PC-9 (cell line): ENCODE data around the gene FDX2. TPM values are rescaled to one million over a fixed set of nuclear protein-coding genes. Genes with fewer than 3 reads are reported as not detected.

Experiments
- BruUV-seq: library from RNA; stranded (reverse); fragments of 400-500 nt; replicated peaks from 2 replicates; lab custom pipeline; 2021; lab: Mats Ljungman, UMichigan
- CTCF ChIA-PET: fragments of 300-600 bp; sonication (Branson Sonifier 250); formaldehyde crosslinking; loops from one replicate; lab custom pipeline; 2022; ENCODE audit warnings: antibody characterized with exemption; lab: Charles Lee
- POLR2A ChIA-PET: fragments of 300-600 bp; sonication (Branson Sonifier 250); formaldehyde crosslinking; loops from one replicate; lab custom pipeline; 2022; ENCODE audit warnings: antibody characterized with exemption; ENCODE audit not compliant: unreplicated experiment; lab: Charles Lee
- DNase-seq, 2 experiments: peaks; one replicate each; pipeline versions ENCODE4 v3.0.0 to v3.0.0-alpha.2; 2015 to 2022; ENCODE audit warnings: mixed read lengths in 1 of 2
- H2AFZ ChIP-seq: fragments of 200-600 bp; sonication (generic); 2 replicates; pipeline ENCODE4 v1.8.1; 2017; ENCODE audit warnings: antibody characterized with exemption
- H3F3A ChIP-seq: fragments of 200-600 bp; sonication (generic); 2 replicates; pipeline ENCODE4 v1.8.1; 2017; ENCODE audit warnings: antibody characterized with exemption, mild to moderate bottlenecking, low read depth; ENCODE audit not compliant: insufficient read depth
- H3K27ac ChIP-seq: fragments of 200-600 bp; sonication (generic); 2 replicates; pipeline ENCODE4 v1.6.1; 2016; ENCODE audit warnings: mixed run types
- H3K27me3 ChIP-seq: fragments of 200-600 bp; sonication (generic); 2 replicates; pipeline ENCODE4 v1.6.1; 2016; ENCODE audit warnings: low read depth, mixed run types; ENCODE audit not compliant: insufficient read depth
- H3K36me3 ChIP-seq: fragments of 200-600 bp; sonication (generic); 2 replicates; pipeline ENCODE4 v1.6.1; 2016; ENCODE audit warnings: low read depth, mixed run types
- H3K4me1 ChIP-seq: fragments of 200-600 bp; sonication (generic); replicated peaks from 2 replicates; pipeline ENCODE4 v1.6.1; 2016; ENCODE audit warnings: mixed run types; ENCODE audit not compliant: insufficient read depth
- H3K4me2 ChIP-seq: fragments of 200-600 bp; sonication (generic); 2 replicates; pipeline ENCODE4 v1.6.1; 2017; ENCODE audit warnings: mixed run types
- H3K4me3 ChIP-seq: fragments of 200-600 bp; sonication (generic); 2 replicates; pipeline ENCODE4 v1.6.1; 2016; ENCODE audit warnings: mixed run types
- H3K79me2 ChIP-seq: fragments of 200-600 bp; sonication (generic); 2 replicates; pipeline ENCODE4 v1.6.1; 2017; ENCODE audit warnings: low read depth, mixed run types
- H3K9me2 ChIP-seq: fragments of 200-600 bp; sonication (generic); 2 replicates; pipeline ENCODE4 v1.8.1; 2017; ENCODE audit warnings: mild to moderate bottlenecking; ENCODE audit not compliant: insufficient read depth
- H3K9me3 ChIP-seq: fragments of 200-600 bp; sonication (generic); 2 replicates; pipeline ENCODE4 v1.8.1; 2016; ENCODE audit warnings: low read depth; ENCODE audit not compliant: insufficient read depth
- H4K20me1 ChIP-seq: fragments of 200-600 bp; sonication (generic); 2 replicates; pipeline ENCODE4 v1.8.1; 2017; ENCODE audit not compliant: insufficient read depth
- EZH2 ChIP-seq: fragments of 200-600 bp; sonication (generic); IDR thresholded peaks from 2 replicates; pipeline ENCODE4 v1.8.0; 2017; ENCODE audit warnings: antibody characterized with exemption, low read depth
- intact Hi-C: fragments of 100-400 bp; cut with micrococcal nuclease; formaldehyde crosslinking; loops from one replicate; pipeline ENCODE4 v1.10.0; 2022; ENCODE audit not compliant: unreplicated experiment
- total RNA-seq: library from RNA; stranded (reverse); gene quantifications from 2 replicates; pipeline ENCODE4 v1.2.3, GENCODE V29; 2021
- TF ChIP-seq, protein P1 (sequence below): fragments of 200-600 bp; sonication (generic); conservative IDR thresholded peaks from 2 replicates; pipeline ENCODE4 v1.6.1; 2017; ENCODE audit warnings: mixed run types, antibody characterized with exemption, mild to moderate bottlenecking, moderate library complexity

Gene FDX2
- total RNA-seq, 1 experiment from 2014 or later = 23.1 TPM

DNA sequence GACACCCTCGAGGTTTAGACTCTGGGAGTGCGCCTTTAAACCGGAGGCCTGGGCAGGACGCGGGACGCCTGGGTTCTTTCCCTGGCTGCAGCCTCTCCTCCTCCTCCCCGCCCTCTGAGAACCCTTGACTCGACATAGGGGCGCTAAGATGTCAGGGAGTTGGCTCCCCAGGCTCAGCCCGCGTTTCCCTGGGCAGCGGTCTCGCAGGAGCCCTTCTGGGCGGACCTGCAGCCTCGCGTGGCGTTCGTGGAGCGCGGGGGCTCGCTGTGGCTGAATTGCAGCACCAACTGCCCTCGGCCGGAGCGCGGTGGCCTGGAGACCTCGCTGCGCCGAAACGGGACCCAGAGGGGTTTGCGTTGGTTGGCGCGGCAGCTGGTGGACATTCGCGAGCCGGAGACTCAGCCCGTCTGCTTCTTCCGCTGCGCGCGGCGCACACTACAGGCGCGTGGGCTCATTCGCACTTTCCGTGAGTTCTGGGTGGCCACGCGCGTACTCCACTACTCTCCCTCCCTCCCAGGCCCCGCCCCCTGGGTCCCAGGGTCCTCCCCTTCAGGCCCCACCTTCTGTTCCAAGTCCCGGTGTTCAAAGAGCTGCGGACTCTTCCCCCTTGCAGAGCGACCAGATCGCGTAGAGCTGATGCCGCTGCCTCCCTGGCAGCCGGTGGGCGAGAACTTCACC lies 24.8 kb downstream of the FDX2 start:
- TF ChIP-seq, protein P1, sequence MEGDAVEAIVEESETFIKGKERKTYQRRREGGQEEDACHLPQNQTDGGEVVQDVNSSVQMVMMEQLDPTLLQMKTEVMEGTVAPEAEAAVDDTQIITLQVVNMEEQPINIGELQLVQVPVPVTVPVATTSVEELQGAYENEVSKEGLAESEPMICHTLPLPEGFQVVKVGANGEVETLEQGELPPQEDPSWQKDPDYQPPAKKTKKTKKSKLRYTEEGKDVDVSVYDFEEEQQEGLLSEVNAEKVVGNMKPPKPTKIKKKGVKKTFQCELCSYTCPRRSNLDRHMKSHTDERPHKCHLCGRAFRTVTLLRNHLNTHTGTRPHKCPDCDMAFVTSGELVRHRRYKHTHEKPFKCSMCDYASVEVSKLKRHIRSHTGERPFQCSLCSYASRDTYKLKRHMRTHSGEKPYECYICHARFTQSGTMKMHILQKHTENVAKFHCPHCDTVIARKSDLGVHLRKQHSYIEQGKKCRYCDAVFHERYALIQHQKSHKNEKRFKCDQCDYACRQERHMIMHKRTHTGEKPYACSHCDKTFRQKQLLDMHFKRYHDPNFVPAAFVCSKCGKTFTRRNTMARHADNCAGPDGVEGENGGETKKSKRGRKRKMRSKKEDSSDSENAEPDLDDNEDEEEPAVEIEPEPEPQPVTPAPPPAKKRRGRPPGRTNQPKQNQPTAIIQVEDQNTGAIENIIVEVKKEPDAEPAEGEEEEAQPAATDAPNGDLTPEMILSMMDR = no peak
- no peak for TF ChIP-seq EZH2

DNA sequence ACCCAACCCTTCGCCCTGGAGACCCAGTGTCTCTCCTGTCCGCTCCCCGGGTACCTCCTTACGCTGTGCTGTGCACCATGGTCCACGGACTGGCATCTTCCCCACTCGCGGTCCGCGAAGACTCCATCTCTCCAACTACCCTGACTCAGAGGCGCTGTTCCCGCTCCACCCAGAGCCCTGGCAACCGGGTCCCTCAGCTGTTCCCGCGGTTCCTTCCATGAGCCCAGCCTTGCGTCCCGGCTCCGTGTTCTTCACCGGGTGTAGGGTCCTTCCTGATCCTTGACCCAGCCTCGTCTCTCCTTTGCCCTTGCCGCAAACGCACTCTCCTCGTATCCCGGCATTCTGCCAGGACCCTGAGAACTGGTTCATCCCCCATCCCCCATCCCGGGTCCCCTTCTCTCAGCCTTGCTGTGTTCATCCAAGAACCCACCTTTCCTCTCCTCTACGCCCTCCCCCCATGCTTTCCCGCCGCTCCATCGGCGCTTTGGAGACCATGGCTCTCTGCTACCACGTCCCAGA lies 25.4 kb downstream of the FDX2 start:
- peaks cover 17% of the 10 kb centered on the region for H3K4me1 ChIP-seq
- no peaks in the 10 kb centered on the region for H3K9me2 ChIP-seq
- ChIA-PET CTCF (no interaction called here), POLR2A (interaction anchor here (0.6 to 1.4 kb wide), 2 partner anchors 44 to 64 kb away, joined by 3 to 6 read pairs; no protein-coding TSS in a partner anchor)
- H4K20me1 ChIP-seq = no peaks in the 10 kb centered on the region
- H3K27ac ChIP-seq = no peak overlapping the region
- no peaks in the 10 kb centered on the region for H3K79me2 ChIP-seq
- H2AFZ ChIP-seq = peak overlapping the region; percentile 89
- DNase-seq = no peak
- no peaks in the 10 kb centered on the region for H3K9me3 ChIP-seq
- intact Hi-C loops = no loop called here
- peak overlapping the region; percentile 97 for H3K4me2 ChIP-seq
- TF ChIP-seq EZH2 = no peak
- TF ChIP-seq, protein P1 = no peak
- peak overlapping the region; percentile 78 for H3K4me3 ChIP-seq
- BruUV-seq = no TSS peak
- H3F3A ChIP-seq = peaks cover 18% of the 10 kb centered on the region; the same call in 1 of the 2 replicates
- H3K27me3 ChIP-seq = no peaks in the 10 kb centered on the region
- H3K36me3 ChIP-seq = peaks cover 4% of the 10 kb centered on the region; the same call in 1 of the 2 replicates

More for the DNA sequence above, 24.8 kb downstream of the FDX2 start:
- Histone ChIP-seq H3K9me2 (no peaks in the 10 kb centered on the region), H3K4me1 (peaks cover 17% of the 10 kb centered on the region), H3K27ac (no peak overlapping the region), H4K20me1 (no peaks in the 10 kb centered on the region), H3F3A (peaks cover 14% of the 10 kb centered on the region; the same call in 1 of the 2 replicates), H3K36me3 (no peaks in the 10 kb centered on the region), H3K4me2 (peak overlapping the region; percentile 97), H3K79me2 (no peaks in the 10 kb centered on the region), H3K9me3 (no peaks in the 10 kb centered on the region), H3K4me3 (peak overlapping the region; percentile 78), H2AFZ (peak overlapping the region; percentile 89), H3K27me3 (no peaks in the 10 kb centered on the region)
- ChIA-PET POLR2A (interaction anchor here (0.6 to 0.7 kb wide), 4 partner anchors 22 to 391 kb away, joined by 4 to 10 read pairs (median 6); partner anchors contain the start of gene RAVER1), CTCF (interaction anchor here (0.8 kb wide), 1 partner anchor 89 kb away, joined by 4 read pairs; the partner anchor contains the start of gene TYK2)
- intact Hi-C loops = no loop called here
- BruUV-seq = no TSS peak
- peak in 1 of 2 experiments; percentile 49 for DNase-seq

DNA sequence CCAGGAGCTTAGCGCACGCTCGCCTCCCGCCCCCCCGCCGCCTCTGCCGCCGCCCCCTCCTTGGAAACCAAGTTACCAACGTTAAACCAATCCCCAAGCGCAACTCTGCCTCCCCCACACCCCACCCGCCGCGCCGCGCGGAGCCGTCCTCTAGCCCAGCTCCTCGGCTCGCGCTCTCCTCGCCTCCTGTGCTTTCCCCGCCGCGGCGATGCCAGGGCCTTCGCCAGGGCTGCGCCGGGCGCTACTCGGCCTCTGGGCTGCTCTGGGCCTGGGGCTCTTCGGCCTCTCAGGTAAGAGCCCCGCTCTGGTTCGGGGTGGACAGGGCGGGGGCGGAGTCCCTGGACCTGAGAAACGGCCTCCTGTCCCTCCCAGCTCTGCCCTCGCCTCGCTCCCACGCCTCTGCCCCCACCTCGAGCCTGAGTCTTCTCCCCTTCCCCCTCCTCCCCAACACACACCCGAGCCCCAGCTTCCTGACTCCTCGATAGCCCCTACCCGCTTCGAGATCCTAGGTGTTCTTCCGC lies 25.9 kb downstream of the FDX2 start, which contains the start of gene ICAM5:
Gene ICAM5 (plus strand): TSS at position 117 of the 521 bp plus-strand sequence. CDS start 92 bp downstream, at position 209.
- ChIA-PET CTCF (interaction anchor here (0.7 to 1.0 kb wide), 3 partner anchors 19 to 126 kb away, joined by 3 to 6 read pairs (median 3); partner anchors contain the start of gene ICAM1), POLR2A (interaction anchor here (0.6 to 1.9 kb wide), 10 partner anchors 10 to 194 kb away, joined by 3 to 13 read pairs (median 5); partner anchors contain the start of genes ICAM1 and MRPL4)
- no peaks in the 10 kb centered on the region for H4K20me1 ChIP-seq
- H3K79me2 ChIP-seq = no peaks in the 10 kb centered on the region
- TF ChIP-seq, protein P1 = no peak
- TF ChIP-seq EZH2 = no peak
- peaks cover 18% of the 10 kb centered on the region; the same call in 1 of the 2 replicates for H3F3A ChIP-seq
- H3K4me2 ChIP-seq = peak within 1 kb of the TSS; percentile 97
- H3K9me2 ChIP-seq = no peaks in the 10 kb centered on the region
- H3K9me3 ChIP-seq = no peaks in the 10 kb centered on the region
- H3K27me3 ChIP-seq = no peaks in the 10 kb centered on the region
- H2AFZ ChIP-seq = peak within 1 kb of the TSS; percentile 89
- peak in 1 of 2 experiments; percentile 52 for DNase-seq
- no TSS peak for BruUV-seq
- H3K27ac ChIP-seq = 0 out of 2 replicates have a peak within 1 kb of the TSS, but pooled peaks have one; percentile 28
- H3K4me3 ChIP-seq = peak within 1 kb of the TSS; percentile 78
- peaks cover 17% of the 10 kb centered on the region for H3K4me1 ChIP-seq
- peaks cover 9% of the 10 kb centered on the region; the same call in 1 of the 2 replicates for H3K36me3 ChIP-seq
- intact Hi-C loops = no loop called here
